ENCODE results near the gene CATSPERD.

CATSPERD gene

DNA sequence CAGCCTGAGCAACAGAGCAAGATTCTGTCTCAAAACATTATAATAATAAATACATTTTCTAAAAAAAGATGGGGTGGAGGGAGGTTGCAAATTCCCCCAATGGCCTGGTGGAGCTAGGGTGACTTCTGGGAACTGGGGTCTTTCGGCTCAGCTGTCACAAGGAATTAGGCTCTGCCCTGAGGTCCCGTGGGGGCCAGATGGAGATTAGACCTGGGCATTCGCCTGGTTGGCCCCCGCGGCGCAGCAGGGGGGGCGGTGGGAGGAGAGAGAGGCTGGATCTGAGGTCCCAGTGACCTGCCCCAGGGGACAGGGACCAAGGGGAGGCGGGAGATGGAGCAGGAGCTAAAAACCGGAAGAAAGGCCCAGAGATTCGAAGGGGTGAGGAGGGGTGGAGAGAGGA lies 104.3 kb downstream of the CATSPERD start:
- no peaks in the 10 kb centered on the region for H3K27me3 ChIP-seq (ENCODE audit: control insufficient read depth, insufficient read depth, low read length)
- TF ChIP-seq, protein P1, sequence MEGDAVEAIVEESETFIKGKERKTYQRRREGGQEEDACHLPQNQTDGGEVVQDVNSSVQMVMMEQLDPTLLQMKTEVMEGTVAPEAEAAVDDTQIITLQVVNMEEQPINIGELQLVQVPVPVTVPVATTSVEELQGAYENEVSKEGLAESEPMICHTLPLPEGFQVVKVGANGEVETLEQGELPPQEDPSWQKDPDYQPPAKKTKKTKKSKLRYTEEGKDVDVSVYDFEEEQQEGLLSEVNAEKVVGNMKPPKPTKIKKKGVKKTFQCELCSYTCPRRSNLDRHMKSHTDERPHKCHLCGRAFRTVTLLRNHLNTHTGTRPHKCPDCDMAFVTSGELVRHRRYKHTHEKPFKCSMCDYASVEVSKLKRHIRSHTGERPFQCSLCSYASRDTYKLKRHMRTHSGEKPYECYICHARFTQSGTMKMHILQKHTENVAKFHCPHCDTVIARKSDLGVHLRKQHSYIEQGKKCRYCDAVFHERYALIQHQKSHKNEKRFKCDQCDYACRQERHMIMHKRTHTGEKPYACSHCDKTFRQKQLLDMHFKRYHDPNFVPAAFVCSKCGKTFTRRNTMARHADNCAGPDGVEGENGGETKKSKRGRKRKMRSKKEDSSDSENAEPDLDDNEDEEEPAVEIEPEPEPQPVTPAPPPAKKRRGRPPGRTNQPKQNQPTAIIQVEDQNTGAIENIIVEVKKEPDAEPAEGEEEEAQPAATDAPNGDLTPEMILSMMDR (IDR thresholded peaks at IDR 0.05): no peak
- H3K4me2 ChIP-seq (ENCODE audit: low read length): no peak overlapping the region
- H3K4me1 ChIP-seq: peaks cover 3% of the 10 kb centered on the region
- no peak overlapping the region for H3K9ac ChIP-seq
- no peak overlapping the region for H3K4me3 ChIP-seq (ENCODE audit: low read depth, low read length)
- no peaks in the 10 kb centered on the region for H3K9me3 ChIP-seq (ENCODE audit: control insufficient read depth, low read length)
- no peak overlapping the region for H3K27ac ChIP-seq
- no peak overlapping the region for H2AFZ ChIP-seq
- no peaks in the 10 kb centered on the region for H3K36me3 ChIP-seq (ENCODE audit: control insufficient read depth, insufficient read depth, low read length)
- no peaks in the 10 kb centered on the region for H3K79me2 ChIP-seq

DNA sequence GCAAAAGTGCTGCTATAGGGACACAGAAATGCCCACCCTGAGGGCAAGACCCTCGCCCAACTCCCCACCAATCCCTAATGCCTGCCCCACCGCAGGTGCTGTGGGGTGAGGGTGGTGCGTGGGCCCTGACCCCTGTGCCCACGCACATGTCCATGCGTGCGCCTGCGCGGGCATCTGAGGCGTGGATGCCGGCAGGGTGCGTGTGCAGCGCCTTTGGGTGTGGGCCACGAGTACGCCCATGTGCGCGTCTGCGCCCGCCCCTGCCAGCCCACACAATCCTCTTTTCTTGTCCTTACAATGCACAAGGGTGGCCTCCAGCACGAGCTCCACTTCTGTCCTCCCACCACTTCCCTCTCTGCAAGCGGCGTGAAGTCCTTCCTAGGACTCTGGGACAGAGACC lies 104.7 kb downstream of the CATSPERD start:
- Histone ChIP-seq H3K79me2 (no peaks in the 10 kb centered on the region), H3K36me3 (ENCODE audit: control insufficient read depth, insufficient read depth, low read length) (no peaks in the 10 kb centered on the region), H3K9ac (no peak overlapping the region), H3K4me2 (ENCODE audit: low read length) (no peak overlapping the region), H3K27ac (no peak overlapping the region), H3K27me3 (ENCODE audit: control insufficient read depth, insufficient read depth, low read length) (no peaks in the 10 kb centered on the region), H3K9me3 (ENCODE audit: control insufficient read depth, low read length) (no peaks in the 10 kb centered on the region), H3K4me1 (peaks cover 3% of the 10 kb centered on the region), H2AFZ (no peak overlapping the region), H3K4me3 (ENCODE audit: low read depth, low read length) (no peak overlapping the region)
- TF ChIP-seq, protein P1 (IDR thresholded peaks at IDR 0.05): no peak

DNA sequence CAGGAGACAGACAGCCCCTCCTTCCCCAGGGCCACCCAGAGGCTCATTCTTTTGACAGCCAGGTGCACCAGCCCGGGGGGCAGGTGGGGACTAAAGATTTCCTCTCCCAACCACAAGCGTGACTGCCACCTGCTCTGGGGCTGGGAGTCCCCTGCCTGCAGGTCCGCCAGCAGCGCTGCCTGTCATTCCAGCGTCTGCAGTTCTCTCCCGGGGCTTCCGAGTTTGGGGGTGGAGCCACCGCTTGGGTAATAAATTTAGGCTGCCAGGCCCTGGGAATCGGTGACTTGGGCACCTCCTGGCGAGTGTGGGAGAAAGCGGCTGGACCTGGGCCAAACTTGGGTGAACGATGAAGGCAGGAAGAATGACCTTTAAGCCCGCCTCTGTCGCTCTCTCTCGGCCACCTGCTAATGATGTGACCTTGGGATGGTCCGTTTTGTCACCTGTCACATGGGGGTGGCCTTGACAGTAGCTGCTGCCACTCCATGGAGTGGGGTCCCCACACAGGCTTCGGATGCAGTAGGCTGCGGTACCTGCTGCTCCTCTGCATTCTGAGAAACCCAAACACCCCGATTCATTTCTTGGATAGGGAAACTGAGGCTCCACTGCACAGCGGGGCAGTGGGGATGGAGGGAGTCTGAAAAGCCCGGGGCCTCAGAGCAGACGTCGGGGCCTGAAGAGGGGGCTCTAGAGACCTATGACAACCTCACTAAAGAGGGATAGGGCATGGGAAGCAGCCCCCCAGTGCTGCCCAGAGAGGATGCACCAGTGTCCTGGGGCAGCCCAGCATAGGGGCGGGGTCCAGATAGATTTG lies 106.3 kb downstream of the CATSPERD start:
- H3K4me3 ChIP-seq (ENCODE audit: low read depth, low read length): peak overlapping the region; percentile 35
- peak overlapping the region; percentile 41 for H3K4me2 ChIP-seq (ENCODE audit: low read length)
- H3K79me2 ChIP-seq: no peaks in the 10 kb centered on the region
- no peaks in the 10 kb centered on the region for H3K9me3 ChIP-seq (ENCODE audit: control insufficient read depth, low read length)
- H3K4me1 ChIP-seq: peaks cover 3% of the 10 kb centered on the region
- no peak overlapping the region for H3K9ac ChIP-seq
- peak overlapping the region; percentile 60 for H2AFZ ChIP-seq
- no peaks in the 10 kb centered on the region for H3K36me3 ChIP-seq (ENCODE audit: control insufficient read depth, insufficient read depth, low read length)
- TF ChIP-seq, protein P1 (IDR thresholded peaks at IDR 0.05): peak; percentile 18
- peak overlapping the region; percentile 21 for H3K27ac ChIP-seq
- no peaks in the 10 kb centered on the region for H3K27me3 ChIP-seq (ENCODE audit: control insufficient read depth, insufficient read depth, low read length)

DNA sequence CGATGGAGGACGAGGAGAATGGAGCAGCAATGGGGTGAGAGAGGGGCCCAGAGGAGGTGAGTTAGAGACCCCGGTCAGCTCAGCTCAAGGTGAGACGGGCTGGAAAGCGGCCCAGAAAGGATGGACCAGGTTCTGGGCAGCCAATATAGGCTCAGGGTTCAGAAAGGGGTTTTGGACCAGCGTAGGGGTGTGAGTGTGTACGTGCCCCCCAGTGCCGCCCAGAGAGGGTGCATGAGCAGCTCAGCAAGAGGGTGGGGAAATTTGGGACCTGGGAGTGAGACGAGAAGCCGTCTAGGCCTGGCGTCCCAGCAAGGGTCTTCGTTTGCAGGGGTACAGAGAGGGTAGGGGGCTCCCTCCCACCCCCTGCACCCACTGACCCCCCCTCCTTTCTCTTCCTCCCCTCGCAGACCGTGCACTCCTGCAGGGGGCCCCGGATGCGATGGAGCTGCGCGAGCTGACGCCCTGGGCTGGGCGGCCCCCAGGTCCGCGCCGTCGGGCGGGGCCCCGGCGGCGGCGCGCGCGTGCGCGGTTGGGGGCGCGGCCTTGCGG lies 107.0 kb downstream of the CATSPERD start:
- Histone ChIP-seq H3K27me3 (ENCODE audit: control insufficient read depth, insufficient read depth, low read length) (no peaks in the 10 kb centered on the region), H3K4me2 (ENCODE audit: low read length) (peak overlapping the region; percentile 41), H3K4me1 (peaks cover 3% of the 10 kb centered on the region), H3K79me2 (no peaks in the 10 kb centered on the region), H3K9me3 (ENCODE audit: control insufficient read depth, low read length) (no peaks in the 10 kb centered on the region), H3K4me3 (ENCODE audit: low read depth, low read length) (peak overlapping the region; percentile 35), H2AFZ (peak overlapping the region; percentile 42), H3K36me3 (ENCODE audit: control insufficient read depth, insufficient read depth, low read length) (no peaks in the 10 kb centered on the region), H3K9ac (no peak overlapping the region), H3K27ac (no peak overlapping the region)
- TF ChIP-seq, protein P1 (IDR thresholded peaks at IDR 0.05): no peak
